ENCODE results near the gene ZNF524.
A peak's percentile ranks its signal among the peaks of the same experiment; 100 is the strongest.

ZNF524 gene

GRCh38 chr19:55599468-55599841 is 633 bp upstream of the ZNF524 start, which contains the start of gene FIZ1:
TSS of gene FIZ1 (minus strand) at chr19:55599517. CDS start at chr19:55597865, 1,652 bp downstream.
- peak within 1 kb of the TSS; percentile 98 for H3K27ac ChIP-seq (ENCODE audit: low read depth, low read length)
- peak within 1 kb of the TSS; percentile 87 for H3K4me2 ChIP-seq (ENCODE audit: low read length)
- H3K4me1 ChIP-seq (ENCODE audit: control insufficient read depth, low read depth, low read length), result no peaks in the 10 kb centered on the region
- H2BK120ac ChIP-seq (ENCODE audit: low read depth, low read length), result no peak within 1 kb of the TSS
- H3K27me3 ChIP-seq (ENCODE audit: insufficient read depth, low read length, poor library complexity), result no peaks in the 10 kb centered on the region
- peak within 1 kb of the TSS; percentile 99 for H2BK5ac ChIP-seq (ENCODE audit: low read length)
- peak within 1 kb of the TSS; percentile 100 for H3K56ac ChIP-seq (ENCODE audit: low read length)
- H3K18ac ChIP-seq (ENCODE audit: low read length), result peak within 1 kb of the TSS; percentile 98
- H2AK5ac ChIP-seq (ENCODE audit: low read length), result no peak within 1 kb of the TSS
- no CpG with 5 or more reads among the region's 23 CpGs for WGBS (ENCODE audit: extremely low coverage, insufficient coverage, low lambda C conversion rate)
- no peak within 1 kb of the TSS for H2BK15ac ChIP-seq (replicated peaks; ENCODE audit: low read depth)
- peaks cover 2% of the 10 kb centered on the region for H3K36me3 ChIP-seq (ENCODE audit: control insufficient read depth, insufficient read depth, low read length)
- DNase-seq, result peak; percentile 99
- H4K8ac ChIP-seq (ENCODE audit: low read depth, low read length), result no peak within 1 kb of the TSS
- H3K4ac ChIP-seq (ENCODE audit: low read depth, low read length), result peak within 1 kb of the TSS; percentile 93
- peak within 1 kb of the TSS; percentile 98 for H3K9ac ChIP-seq (ENCODE audit: low read length)
- no peaks in the 10 kb centered on the region for H3K79me2 ChIP-seq (ENCODE audit: control insufficient read depth, insufficient read depth, low read length)
- H3K4me3 ChIP-seq (ENCODE audit: low read length), result peak within 1 kb of the TSS; percentile 92
- no peak within 1 kb of the TSS for H3K23ac ChIP-seq (ENCODE audit: low read length)
- H3K79me1 ChIP-seq (ENCODE audit: low read length), result no peaks in the 10 kb centered on the region
- H4K5ac ChIP-seq (ENCODE audit: low read length), result peak within 1 kb of the TSS; percentile 97

- Histone ChIP-seq H4K8ac (ENCODE audit: low read depth, low read length) (no peak overlapping the region), H3K9ac (ENCODE audit: low read length) (peak overlapping the region; percentile 74), H3K4me2 (ENCODE audit: low read length) (peak overlapping the region; percentile 41), H3K79me1 (ENCODE audit: low read length) (no peaks in the 10 kb centered on the region), H2BK5ac (ENCODE audit: low read length) (no peak overlapping the region), H4K5ac (ENCODE audit: low read length) (no peak overlapping the region), H3K27me3 (ENCODE audit: insufficient read depth, low read length, poor library complexity) (no peaks in the 10 kb centered on the region), H3K4me3 (ENCODE audit: low read length) (peak overlapping the region; percentile 39), H3K18ac (ENCODE audit: low read length) (peak overlapping the region; percentile 36), H2AK5ac (ENCODE audit: low read length) (no peak overlapping the region), H3K27ac (ENCODE audit: low read depth, low read length) (peak overlapping the region; percentile 33), H3K23ac (ENCODE audit: low read length) (no peak overlapping the region), H3K4ac (ENCODE audit: low read depth, low read length) (no peak overlapping the region), H3K36me3 (ENCODE audit: control insufficient read depth, insufficient read depth, low read length) (no peaks in the 10 kb centered on the region), H3K79me2 (ENCODE audit: control insufficient read depth, insufficient read depth, low read length) (no peaks in the 10 kb centered on the region), H2BK120ac (ENCODE audit: low read depth, low read length) (no peak overlapping the region), H2BK15ac (replicated peaks; ENCODE audit: low read depth) (no peak overlapping the region), H3K4me1 (ENCODE audit: control insufficient read depth, low read depth, low read length) (no peaks in the 10 kb centered on the region), H3K56ac (ENCODE audit: low read length) (peak overlapping the region; percentile 100)
- WGBS (ENCODE audit: extremely low coverage, insufficient coverage, low lambda C conversion rate), result no CpG with 5 or more reads among the region's 15 CpGs
- no peak for DNase-seq
Measured at GRCh38 chr19:55600662-55601028, 557 bp downstream of the ZNF524 start.

GRCh38 chr19:55601084-55601483 is 996 bp downstream of the ZNF524 start:
- no peak overlapping the region for H3K56ac ChIP-seq (ENCODE audit: low read length)
- no peak overlapping the region for H2AK5ac ChIP-seq (ENCODE audit: low read length)
- no peaks in the 10 kb centered on the region for H3K27me3 ChIP-seq (ENCODE audit: insufficient read depth, low read length, poor library complexity)
- no peaks in the 10 kb centered on the region for H3K36me3 ChIP-seq (ENCODE audit: control insufficient read depth, insufficient read depth, low read length)
- no peak overlapping the region for H2BK5ac ChIP-seq (ENCODE audit: low read length)
- peak overlapping the region; percentile 74 for H3K9ac ChIP-seq (ENCODE audit: low read length)
- no peak for DNase-seq
- H3K4me3 ChIP-seq (ENCODE audit: low read length), result no peak overlapping the region
- no peaks in the 10 kb centered on the region for H3K4me1 ChIP-seq (ENCODE audit: control insufficient read depth, low read depth, low read length)
- no peak overlapping the region for H4K8ac ChIP-seq (ENCODE audit: low read depth, low read length)
- H3K79me1 ChIP-seq (ENCODE audit: low read length), result no peaks in the 10 kb centered on the region
- no peak overlapping the region for H3K4ac ChIP-seq (ENCODE audit: low read depth, low read length)
- H3K27ac ChIP-seq (ENCODE audit: low read depth, low read length), result no peak overlapping the region
- no peak overlapping the region for H3K23ac ChIP-seq (ENCODE audit: low read length)
- no peak overlapping the region for H4K5ac ChIP-seq (ENCODE audit: low read length)
- H3K18ac ChIP-seq (ENCODE audit: low read length), result no peak overlapping the region
- H3K4me2 ChIP-seq (ENCODE audit: low read length), result no peak overlapping the region
- no CpG with 5 or more reads among the region's 4 CpGs for WGBS (ENCODE audit: extremely low coverage, insufficient coverage, low lambda C conversion rate)
- no peak overlapping the region for H2BK15ac ChIP-seq (replicated peaks; ENCODE audit: low read depth)
- no peak overlapping the region for H2BK120ac ChIP-seq (ENCODE audit: low read depth, low read length)
- no peaks in the 10 kb centered on the region for H3K79me2 ChIP-seq (ENCODE audit: control insufficient read depth, insufficient read depth, low read length)

GRCh38 chr19:55602104-55603001 is 2.3 kb downstream of the ZNF524 start:
- Histone ChIP-seq H3K4ac (ENCODE audit: low read depth, low read length) (no peak overlapping the region), H2BK5ac (ENCODE audit: low read length) (no peak overlapping the region), H3K4me1 (ENCODE audit: control insufficient read depth, low read depth, low read length) (peaks cover 4% of the 10 kb centered on the region), H2AK5ac (ENCODE audit: low read length) (no peak overlapping the region), H2BK120ac (ENCODE audit: low read depth, low read length) (no peak overlapping the region), H2BK15ac (replicated peaks; ENCODE audit: low read depth) (no peak overlapping the region), H3K4me2 (ENCODE audit: low read length) (no peak overlapping the region), H3K79me1 (ENCODE audit: low read length) (peaks cover 7% of the 10 kb centered on the region), H3K36me3 (ENCODE audit: control insufficient read depth, insufficient read depth, low read length) (no peaks in the 10 kb centered on the region), H3K4me3 (ENCODE audit: low read length) (no peak overlapping the region), H3K9ac (ENCODE audit: low read length) (no peak overlapping the region), H3K56ac (ENCODE audit: low read length) (peak overlapping the region; percentile 0), H4K8ac (ENCODE audit: low read depth, low read length) (no peak overlapping the region), H4K5ac (ENCODE audit: low read length) (no peak overlapping the region), H3K27me3 (ENCODE audit: insufficient read depth, low read length, poor library complexity) (no peaks in the 10 kb centered on the region), H3K79me2 (ENCODE audit: control insufficient read depth, insufficient read depth, low read length) (peaks cover 2% of the 10 kb centered on the region), H3K27ac (ENCODE audit: low read depth, low read length) (no peak overlapping the region), H3K23ac (ENCODE audit: low read length) (no peak overlapping the region), H3K18ac (ENCODE audit: low read length) (no peak overlapping the region)
- WGBS (ENCODE audit: extremely low coverage, insufficient coverage, low lambda C conversion rate), result no CpG with 5 or more reads among the region's 60 CpGs
- DNase-seq, result no peak

GRCh38 chr19:55603115-55603514 is 3.0 kb downstream of the ZNF524 start:
- no peak overlapping the region for H2BK15ac ChIP-seq (replicated peaks; ENCODE audit: low read depth)
- no peak overlapping the region for H3K4me2 ChIP-seq (ENCODE audit: low read length)
- peaks cover 12% of the 10 kb centered on the region for H3K79me1 ChIP-seq (ENCODE audit: low read length)
- no peak overlapping the region for H4K5ac ChIP-seq (ENCODE audit: low read length)
- H3K4ac ChIP-seq (ENCODE audit: low read depth, low read length), result no peak overlapping the region
- H4K8ac ChIP-seq (ENCODE audit: low read depth, low read length), result no peak overlapping the region
- no peak overlapping the region for H2BK120ac ChIP-seq (ENCODE audit: low read depth, low read length)
- peak overlapping the region; percentile 56 for H3K56ac ChIP-seq (ENCODE audit: low read length)
- no peak overlapping the region for H2BK5ac ChIP-seq (ENCODE audit: low read length)
- H3K18ac ChIP-seq (ENCODE audit: low read length), result no peak overlapping the region
- no peaks in the 10 kb centered on the region for H3K36me3 ChIP-seq (ENCODE audit: control insufficient read depth, insufficient read depth, low read length)
- no CpG with 5 or more reads among the region's 21 CpGs for WGBS (ENCODE audit: extremely low coverage, insufficient coverage, low lambda C conversion rate)
- H3K9ac ChIP-seq (ENCODE audit: low read length), result peak overlapping the region; percentile 4
- H3K79me2 ChIP-seq (ENCODE audit: control insufficient read depth, insufficient read depth, low read length), result peaks cover 2% of the 10 kb centered on the region
- H3K27me3 ChIP-seq (ENCODE audit: insufficient read depth, low read length, poor library complexity), result no peaks in the 10 kb centered on the region
- H3K23ac ChIP-seq (ENCODE audit: low read length), result no peak overlapping the region
- DNase-seq, result no peak
- H3K4me3 ChIP-seq (ENCODE audit: low read length), result no peak overlapping the region
- H2AK5ac ChIP-seq (ENCODE audit: low read length), result no peak overlapping the region
- H3K4me1 ChIP-seq (ENCODE audit: control insufficient read depth, low read depth, low read length), result peaks cover 4% of the 10 kb centered on the region
- no peak overlapping the region for H3K27ac ChIP-seq (ENCODE audit: low read depth, low read length)

Measured in mesendoderm (in vitro differentiated cells).